Measurements from ENCODE around the gene ZNF816.
"Not testable (repeated sequence)": the region's sequence is repeated elsewhere in the genome, so short reads cannot be mapped to it uniquely, and the experiment has no call there.

DNA sequence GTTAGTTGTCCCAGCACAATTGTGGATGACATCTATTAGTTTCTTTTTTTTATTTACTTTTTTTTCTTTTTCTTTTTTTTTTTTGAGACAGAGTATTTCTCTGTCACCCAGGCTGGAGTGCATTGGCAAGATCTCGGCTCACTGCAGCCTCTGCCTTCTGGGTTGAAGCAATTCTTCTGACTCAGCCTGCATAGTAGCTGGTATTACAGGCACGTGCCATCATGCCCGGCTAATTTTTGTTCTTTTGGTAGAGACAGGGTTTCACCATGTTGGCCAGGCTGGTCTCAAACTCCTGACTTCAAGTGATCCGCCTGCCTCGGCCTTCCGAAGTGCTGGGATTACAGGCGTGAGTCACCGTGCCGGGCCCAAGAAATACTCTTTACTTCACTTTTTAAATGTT, 38.0 kb downstream of the ZNF816 start:
- TF ChIP-seq, protein P1, sequence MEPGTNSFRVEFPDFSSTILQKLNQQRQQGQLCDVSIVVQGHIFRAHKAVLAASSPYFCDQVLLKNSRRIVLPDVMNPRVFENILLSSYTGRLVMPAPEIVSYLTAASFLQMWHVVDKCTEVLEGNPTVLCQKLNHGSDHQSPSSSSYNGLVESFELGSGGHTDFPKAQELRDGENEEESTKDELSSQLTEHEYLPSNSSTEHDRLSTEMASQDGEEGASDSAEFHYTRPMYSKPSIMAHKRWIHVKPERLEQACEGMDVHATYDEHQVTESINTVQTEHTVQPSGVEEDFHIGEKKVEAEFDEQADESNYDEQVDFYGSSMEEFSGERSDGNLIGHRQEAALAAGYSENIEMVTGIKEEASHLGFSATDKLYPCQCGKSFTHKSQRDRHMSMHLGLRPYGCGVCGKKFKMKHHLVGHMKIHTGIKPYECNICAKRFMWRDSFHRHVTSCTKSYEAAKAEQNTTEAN (CRISPR knock-in tag; IDR thresholded peaks at IDR 0.05) = not testable (repeated sequence)
- TF ChIP-seq TP53 (CRISPR knock-in tag; IDR thresholded peaks at IDR 0.05); TEAD1 (CRISPR knock-in tag; IDR thresholded peaks at IDR 0.05); ZNF138 (CRISPR knock-in tag; conservative IDR thresholded peaks at IDR 0.05); EMX1 (CRISPR knock-in tag; IDR thresholded peaks at IDR 0.05); ZNF263 (CRISPR knock-in tag; IDR thresholded peaks at IDR 0.05; ENCODE audit: low read depth); GTF2I (CRISPR knock-in tag; conservative IDR thresholded peaks at IDR 0.05); SMAD3 (CRISPR knock-in tag; IDR thresholded peaks at IDR 0.05; ENCODE audit: borderline replicate concordance): not testable (repeated sequence)
- TF ChIP-seq, protein P2, sequence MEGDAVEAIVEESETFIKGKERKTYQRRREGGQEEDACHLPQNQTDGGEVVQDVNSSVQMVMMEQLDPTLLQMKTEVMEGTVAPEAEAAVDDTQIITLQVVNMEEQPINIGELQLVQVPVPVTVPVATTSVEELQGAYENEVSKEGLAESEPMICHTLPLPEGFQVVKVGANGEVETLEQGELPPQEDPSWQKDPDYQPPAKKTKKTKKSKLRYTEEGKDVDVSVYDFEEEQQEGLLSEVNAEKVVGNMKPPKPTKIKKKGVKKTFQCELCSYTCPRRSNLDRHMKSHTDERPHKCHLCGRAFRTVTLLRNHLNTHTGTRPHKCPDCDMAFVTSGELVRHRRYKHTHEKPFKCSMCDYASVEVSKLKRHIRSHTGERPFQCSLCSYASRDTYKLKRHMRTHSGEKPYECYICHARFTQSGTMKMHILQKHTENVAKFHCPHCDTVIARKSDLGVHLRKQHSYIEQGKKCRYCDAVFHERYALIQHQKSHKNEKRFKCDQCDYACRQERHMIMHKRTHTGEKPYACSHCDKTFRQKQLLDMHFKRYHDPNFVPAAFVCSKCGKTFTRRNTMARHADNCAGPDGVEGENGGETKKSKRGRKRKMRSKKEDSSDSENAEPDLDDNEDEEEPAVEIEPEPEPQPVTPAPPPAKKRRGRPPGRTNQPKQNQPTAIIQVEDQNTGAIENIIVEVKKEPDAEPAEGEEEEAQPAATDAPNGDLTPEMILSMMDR (IDR thresholded peaks at IDR 0.05) = not testable (repeated sequence)
- TF ChIP-seq, protein P3, sequence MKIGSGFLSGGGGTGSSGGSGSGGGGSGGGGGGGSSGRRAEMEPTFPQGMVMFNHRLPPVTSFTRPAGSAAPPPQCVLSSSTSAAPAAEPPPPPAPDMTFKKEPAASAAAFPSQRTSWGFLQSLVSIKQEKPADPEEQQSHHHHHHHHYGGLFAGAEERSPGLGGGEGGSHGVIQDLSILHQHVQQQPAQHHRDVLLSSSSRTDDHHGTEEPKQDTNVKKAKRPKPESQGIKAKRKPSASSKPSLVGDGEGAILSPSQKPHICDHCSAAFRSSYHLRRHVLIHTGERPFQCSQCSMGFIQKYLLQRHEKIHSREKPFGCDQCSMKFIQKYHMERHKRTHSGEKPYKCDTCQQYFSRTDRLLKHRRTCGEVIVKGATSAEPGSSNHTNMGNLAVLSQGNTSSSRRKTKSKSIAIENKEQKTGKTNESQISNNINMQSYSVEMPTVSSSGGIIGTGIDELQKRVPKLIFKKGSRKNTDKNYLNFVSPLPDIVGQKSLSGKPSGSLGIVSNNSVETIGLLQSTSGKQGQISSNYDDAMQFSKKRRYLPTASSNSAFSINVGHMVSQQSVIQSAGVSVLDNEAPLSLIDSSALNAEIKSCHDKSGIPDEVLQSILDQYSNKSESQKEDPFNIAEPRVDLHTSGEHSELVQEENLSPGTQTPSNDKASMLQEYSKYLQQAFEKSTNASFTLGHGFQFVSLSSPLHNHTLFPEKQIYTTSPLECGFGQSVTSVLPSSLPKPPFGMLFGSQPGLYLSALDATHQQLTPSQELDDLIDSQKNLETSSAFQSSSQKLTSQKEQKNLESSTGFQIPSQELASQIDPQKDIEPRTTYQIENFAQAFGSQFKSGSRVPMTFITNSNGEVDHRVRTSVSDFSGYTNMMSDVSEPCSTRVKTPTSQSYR (CRISPR knock-in tag; IDR thresholded peaks at IDR 0.05) = not testable (repeated sequence)
- TF ChIP-seq, protein P4, sequence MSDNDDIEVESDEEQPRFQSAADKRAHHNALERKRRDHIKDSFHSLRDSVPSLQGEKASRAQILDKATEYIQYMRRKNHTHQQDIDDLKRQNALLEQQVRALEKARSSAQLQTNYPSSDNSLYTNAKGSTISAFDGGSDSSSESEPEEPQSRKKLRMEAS (CRISPR knock-in tag; IDR thresholded peaks at IDR 0.05) = not testable (repeated sequence)
- TF ChIP-seq, protein P5, sequence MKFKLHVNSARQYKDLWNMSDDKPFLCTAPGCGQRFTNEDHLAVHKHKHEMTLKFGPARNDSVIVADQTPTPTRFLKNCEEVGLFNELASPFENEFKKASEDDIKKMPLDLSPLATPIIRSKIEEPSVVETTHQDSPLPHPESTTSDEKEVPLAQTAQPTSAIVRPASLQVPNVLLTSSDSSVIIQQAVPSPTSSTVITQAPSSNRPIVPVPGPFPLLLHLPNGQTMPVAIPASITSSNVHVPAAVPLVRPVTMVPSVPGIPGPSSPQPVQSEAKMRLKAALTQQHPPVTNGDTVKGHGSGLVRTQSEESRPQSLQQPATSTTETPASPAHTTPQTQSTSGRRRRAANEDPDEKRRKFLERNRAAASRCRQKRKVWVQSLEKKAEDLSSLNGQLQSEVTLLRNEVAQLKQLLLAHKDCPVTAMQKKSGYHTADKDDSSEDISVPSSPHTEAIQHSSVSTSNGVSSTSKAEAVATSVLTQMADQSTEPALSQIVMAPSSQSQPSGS (CRISPR knock-in tag; IDR thresholded peaks at IDR 0.05; ENCODE audit: borderline replicate concordance, low read depth) = not testable (repeated sequence)

Data from WTC11 (cell line).